ENCODE data around the gene DBN1.

DNA sequence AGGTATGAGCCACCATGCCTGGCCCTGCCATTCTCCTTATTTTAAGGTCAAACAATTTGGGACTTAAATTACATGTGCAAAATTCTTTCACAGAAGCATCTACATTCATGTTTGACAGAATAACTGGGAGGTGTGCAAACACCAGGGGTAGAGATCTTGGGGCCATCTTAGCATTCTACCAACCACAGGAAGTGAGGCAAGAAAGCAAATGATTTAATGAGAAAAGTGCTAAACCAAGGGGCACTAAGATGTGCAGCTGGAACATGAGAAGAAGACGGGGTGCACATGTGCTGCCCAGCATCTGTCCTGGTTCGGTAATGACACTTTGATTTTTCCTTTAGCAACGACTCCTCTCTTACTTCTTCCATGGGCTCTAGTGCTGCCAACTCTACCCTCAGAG, 62.9 kb downstream of the DBN1 start:
- TF ChIP-seq SIN3A (IDR thresholded peaks at IDR 0.05; ENCODE audit: borderline replicate concordance, insufficient read depth, low read length) (no peak), POLR2AphosphoS5 (IDR thresholded peaks at IDR 0.05; ENCODE audit: low read depth, low read length) (no peak), TAF1 (IDR thresholded peaks at IDR 0.05; ENCODE audit: borderline replicate concordance, insufficient read depth, low read length) (no peak), FOXP2 (optimal IDR thresholded peaks at IDR 0.05; ENCODE audit: borderline replicate concordance, extremely low read depth, extremely low read length, insufficient read depth) (no peak)
- TF ChIP-seq, protein P1, sequence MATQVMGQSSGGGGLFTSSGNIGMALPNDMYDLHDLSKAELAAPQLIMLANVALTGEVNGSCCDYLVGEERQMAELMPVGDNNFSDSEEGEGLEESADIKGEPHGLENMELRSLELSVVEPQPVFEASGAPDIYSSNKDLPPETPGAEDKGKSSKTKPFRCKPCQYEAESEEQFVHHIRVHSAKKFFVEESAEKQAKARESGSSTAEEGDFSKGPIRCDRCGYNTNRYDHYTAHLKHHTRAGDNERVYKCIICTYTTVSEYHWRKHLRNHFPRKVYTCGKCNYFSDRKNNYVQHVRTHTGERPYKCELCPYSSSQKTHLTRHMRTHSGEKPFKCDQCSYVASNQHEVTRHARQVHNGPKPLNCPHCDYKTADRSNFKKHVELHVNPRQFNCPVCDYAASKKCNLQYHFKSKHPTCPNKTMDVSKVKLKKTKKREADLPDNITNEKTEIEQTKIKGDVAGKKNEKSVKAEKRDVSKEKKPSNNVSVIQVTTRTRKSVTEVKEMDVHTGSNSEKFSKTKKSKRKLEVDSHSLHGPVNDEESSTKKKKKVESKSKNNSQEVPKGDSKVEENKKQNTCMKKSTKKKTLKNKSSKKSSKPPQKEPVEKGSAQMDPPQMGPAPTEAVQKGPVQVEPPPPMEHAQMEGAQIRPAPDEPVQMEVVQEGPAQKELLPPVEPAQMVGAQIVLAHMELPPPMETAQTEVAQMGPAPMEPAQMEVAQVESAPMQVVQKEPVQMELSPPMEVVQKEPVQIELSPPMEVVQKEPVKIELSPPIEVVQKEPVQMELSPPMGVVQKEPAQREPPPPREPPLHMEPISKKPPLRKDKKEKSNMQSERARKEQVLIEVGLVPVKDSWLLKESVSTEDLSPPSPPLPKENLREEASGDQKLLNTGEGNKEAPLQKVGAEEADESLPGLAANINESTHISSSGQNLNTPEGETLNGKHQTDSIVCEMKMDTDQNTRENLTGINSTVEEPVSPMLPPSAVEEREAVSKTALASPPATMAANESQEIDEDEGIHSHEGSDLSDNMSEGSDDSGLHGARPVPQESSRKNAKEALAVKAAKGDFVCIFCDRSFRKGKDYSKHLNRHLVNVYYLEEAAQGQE (IDR thresholded peaks at IDR 0.05; ENCODE audit: insufficient read depth in 1 of 2, low read depth in 2 of 2, low read length in 2 of 2): no peak
